K562 (cell line): ENCODE data around the gene MGAM2. TPM values are rescaled to one million over a fixed set of nuclear protein-coding genes. Genes with fewer than 3 reads are reported as not detected.

Experiments
- ATAC-seq: fragments of 200-7000 bp; cut with Tn5 transposase; 3 replicates; pipeline ENCODE4 v1.9.1; 2020; ENCODE audit warnings: moderate library complexity
- BruUV-seq: library from RNA; stranded (reverse); fragments of 400-500 nt; replicated peaks from 2 replicates; lab custom pipeline; 2021; lab: Mats Ljungman, UMichigan
- CTCF ChIA-PET: fragments of 300-600 bp; formaldehyde crosslinking; extraction: SDS; loops from one replicate; lab custom pipeline; 2021; ENCODE audit warnings: low intra/inter-chr PET ratio; lab: Yijun Ruan, JAX
- POLR2A ChIA-PET: fragments of 300-600, 350-650 bp; sonication (Branson Sonifier 250); formaldehyde crosslinking; extraction: SDS; loops from one replicate; lab custom pipeline; 2021; ENCODE audit warnings: antibody characterized with exemption, inconsistent platforms; lab: Yijun Ruan, JAX
- DNase-seq, 4 experiments: peaks; one replicate each; pipeline versions ENCODE4 v3.0.0 to v3.0.0-alpha.2; 2011 to 2018; ENCODE audit warnings: low spot score in 3 of 4, mixed read lengths in 3 of 4; ENCODE audit errors: extremely low read depth in 1 of 4
- FAIRE-seq: peaks from 2 replicates; lab custom pipeline; 2011; peaks lifted over from hg19 to GRCh38; lab: Jason Lieb, UNC
- H2AFZ ChIP-seq: 2 replicates; pipeline ENCODE4 v1.6.0; 2011; ENCODE audit warnings: low read depth, low read length, control low read depth, inconsistent platforms
- H3K27ac ChIP-seq: fragments of 200-600 bp; 3 replicates; pipeline ENCODE4 v1.8.0; 2011; ENCODE audit warnings: low read depth, mild to moderate bottlenecking, control low read depth, inconsistent platforms, low read length, moderate library complexity, mixed read lengths; ENCODE audit errors: extremely low read depth
- H3K27me3 ChIP-seq, 2 experiments: fragments of 300-600 bp in 1 of 2; 2 replicates in 1 of 2; 3 replicates in 1 of 2; pipeline versions ENCODE4 v1.6.0 to v1.8.0; 2011; ENCODE audit warnings: inconsistent platforms in 2 of 2, low read length in 2 of 2, mild to moderate bottlenecking in 1 of 2, mixed read lengths in 1 of 2, moderate library complexity in 1 of 2; ENCODE audit not compliant: control insufficient read depth in 2 of 2, insufficient read depth in 2 of 2
- H3K36me3 ChIP-seq: fragments of 300-600 bp; 3 replicates; pipeline ENCODE4 v1.8.0; 2011; ENCODE audit warnings: mild to moderate bottlenecking, low read length, inconsistent platforms; ENCODE audit not compliant: control insufficient read depth, insufficient read depth
- H3K4me1 ChIP-seq, 2 experiments: fragments of 200-600 bp in 1 of 2; replicated peaks in 1 of 2; 2 replicates in 1 of 2; 3 replicates in 1 of 2; pipeline versions ENCODE4 v1.5.1 to v1.8.0; 2011; ENCODE audit warnings: inconsistent platforms in 2 of 2, low read length in 2 of 2, mild to moderate bottlenecking in 1 of 2, mixed read lengths in 1 of 2, moderate library complexity in 1 of 2; ENCODE audit not compliant: control insufficient read depth in 2 of 2, insufficient read depth in 2 of 2
- H3K4me2 ChIP-seq: 2 replicates; pipeline ENCODE4 v1.6.1; 2011; ENCODE audit warnings: low read length, control low read depth, inconsistent platforms, mixed read lengths; ENCODE audit not compliant: insufficient read depth
- H3K4me3 ChIP-seq: fragments of 200-600 bp; sonication (generic), shearing (Covaris generic); 2 replicates; pipeline ENCODE4 v1.5.1; 2016; ENCODE audit warnings: control low read depth, inconsistent platforms
- H3K79me2 ChIP-seq: fragments of 200-600 bp; 3 replicates; pipeline ENCODE4 v1.8.0; 2011; ENCODE audit warnings: low read length, inconsistent platforms; ENCODE audit not compliant: control insufficient read depth, insufficient read depth
- H3K9ac ChIP-seq, 2 experiments: 2 replicates each; pipeline versions ENCODE4 v1.6.0 to v1.6.1; 2011; ENCODE audit warnings: low read depth in 2 of 2, low read length in 2 of 2, control low read depth in 1 of 2, inconsistent platforms in 1 of 2, mild to moderate bottlenecking in 1 of 2, mixed read lengths in 1 of 2; ENCODE audit not compliant: insufficient read depth in 1 of 2
- H3K9me1 ChIP-seq: one replicate; pipeline ENCODE4 v1.6.0; 2011; ENCODE audit warnings: inconsistent platforms, mild to moderate bottlenecking, low read length, moderate library complexity; ENCODE audit not compliant: control insufficient read depth, insufficient read depth
- H3K9me3 ChIP-seq: replicated peaks from 2 replicates; pipeline ENCODE4 v1.5.1; 2011; ENCODE audit warnings: low read depth, low read length, inconsistent platforms; ENCODE audit not compliant: control insufficient read depth, insufficient read depth
- H4K20me1 ChIP-seq: replicated peaks from 2 replicates; pipeline ENCODE4 v1.6.1; 2011; ENCODE audit warnings: low read length, inconsistent platforms, mixed read lengths; ENCODE audit not compliant: control insufficient read depth, insufficient read depth
- ARID2 ChIP-seq: fragments of 450-650 bp; IDR thresholded peaks from 2 replicates; pipeline ENCODE4 v1.6.1; 2017; ENCODE audit warnings: antibody characterized with exemption, mild to moderate bottlenecking
- ASH1L ChIP-seq: fragments of 450-650 bp; IDR thresholded peaks from 2 replicates; pipeline ENCODE4 v1.6.1; 2018; ENCODE audit warnings: borderline replicate concordance, mild to moderate bottlenecking, low read depth; ENCODE audit not compliant: partially characterized antibody
- ELF1 ChIP-seq: fragments of 200-800 bp; sonication (Bioruptor generic); IDR thresholded peaks from 2 replicates; pipeline ENCODE4 v1.6.1; 2016; ENCODE audit warnings: missing genetic modification characterization, missing compliant biosample characterization
- HDAC2 ChIP-seq: fragments of 450-650 bp; IDR thresholded peaks from 2 replicates; pipeline ENCODE4 v1.6.1; 2016; ENCODE audit warnings: mild to moderate bottlenecking
- NCOA6 ChIP-seq: fragments of 450-650 bp; IDR thresholded peaks from 2 replicates; pipeline ENCODE4 v1.6.1; 2017; ENCODE audit warnings: mild to moderate bottlenecking
- RAD51 ChIP-seq: fragments of 450-650 bp; IDR thresholded peaks from 2 replicates; pipeline ENCODE4 v1.7.1; 2016; ENCODE audit warnings: low read depth, mild to moderate bottlenecking, borderline replicate concordance
- SMC3 ChIP-seq: conservative IDR thresholded peaks from 2 replicates; pipeline ENCODE4 v1.6.1; 2011; ENCODE audit warnings: low read depth, low read length, improper control_type of control experiment; ENCODE audit not compliant: insufficient read depth
- ZBTB17 ChIP-seq: fragments of 450-650 bp; formaldehyde crosslinking; IDR thresholded peaks from 2 replicates; pipeline ENCODE4 v1.4.0; 2020; ENCODE audit warnings: mild to moderate bottlenecking
- WGBS: fragments of 100-300 bp; shearing (Covaris generic); methylation state at CpG from one replicate; pipeline ENCODE4 v1.1.6; 2016; ENCODE audit warnings: low coverage, mixed read lengths; ENCODE audit not compliant: insufficient coverage; ENCODE audit errors: missing lambda C conversion rate; 5-methylcytosine and 5-hydroxymethylcytosine counted together
- in situ Hi-C: fragments of 300-500 bp; cut with MboI; formaldehyde crosslinking; loops from 4 replicates; pipeline ENCODE4 v1.15.0; 2018; ENCODE audit warnings: inconsistent platforms, mixed read lengths
- intact Hi-C: fragments of 100-400 bp; cut with micrococcal nuclease; formaldehyde crosslinking; loops from 2 replicates; pipeline ENCODE4 v1.14.2; 2022
- polyA plus RNA-seq, 8 experiments: library from polyadenylated mRNA; depleted of rRNA in 4 of 8; stranded (reverse) in 5 of 8; unstranded in 3 of 8; fragments of >200 nt; fragmentation: Nextera tagmentation in 2 of 8; fragmentation: Illumina TruSeq in 1 of 8; extraction: Ambion mirVana in 2 of 8; extraction: Trizol in 1 of 8; gene quantifications; 2 replicates each; pipeline versions ENCODE4 v1.2.1 to v1.2.3, GENCODE V29; 2011 to 2014; ENCODE audit warnings: inconsistent platforms in 1 of 8, missing spikeins in 1 of 8
- total RNA-seq, 7 experiments: library from RNA; depleted of rRNA in 6 of 7; stranded (reverse); fragments of >200 nt in 6 of 7; fragmentation: Illumina TruSeq in 2 of 7; extraction: Trizol in 2 of 7; gene quantifications; 2 replicates each; pipeline versions ENCODE4 v1.2.1 to v1.2.3, GENCODE V29; 2011 to 2021; ENCODE audit warnings: low replicate concordance in 1 of 7
- TF ChIP-seq, protein P1 (sequence below): fragments of 450-650 bp; IDR thresholded peaks from 2 replicates; pipeline ENCODE4 v1.6.1; 2016
- TF ChIP-seq, protein P2 (sequence below): fragments of 250-450 bp; sonication (Bioruptor Pico); IDR thresholded peaks from 2 replicates; pipeline ENCODE4 v1.5.0; 2020; ENCODE audit warnings: mild to moderate bottlenecking, borderline replicate concordance
- TF ChIP-seq, protein P3 (sequence below): sonication (generic); formaldehyde crosslinking; IDR thresholded peaks from 2 replicates; pipeline ENCODE4 v1.8.0; 2022; ENCODE audit warnings: mild to moderate bottlenecking, missing genetic modification reagents

Gene MGAM2
- total and polyA plus RNA-seq, 9 of the 15 experiments (the other 6 are each of a cell fraction or from before 2014, with no cell fraction given), result 0.03 TPM; not detected in 8

DNA sequence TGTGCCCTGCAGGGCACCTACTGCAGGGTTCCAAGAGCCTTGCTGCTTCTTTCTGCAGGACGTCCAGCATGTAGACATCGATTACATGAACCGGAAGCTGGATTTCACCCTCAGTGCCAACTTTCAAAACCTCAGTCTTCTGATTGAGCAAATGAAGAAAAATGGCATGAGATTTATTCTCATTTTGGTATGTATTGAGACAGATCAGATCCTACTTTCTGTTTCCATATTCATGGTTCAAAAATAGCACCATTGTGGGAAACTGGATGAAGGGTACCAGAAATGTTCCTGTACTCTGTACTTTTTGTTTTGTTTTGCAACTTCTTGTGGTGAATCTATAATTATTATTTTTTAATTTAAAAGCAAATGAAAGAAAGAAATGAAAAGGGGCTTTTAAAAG lies 64.1 kb downstream of the MGAM2 start:
- Histone ChIP-seq H3K79me2 (no peaks in the 10 kb centered on the region), H3K4me3 (no peak overlapping the region), H3K36me3 (no peaks in the 10 kb centered on the region), H4K20me1 (no peaks in the 10 kb centered on the region), H3K9me1 (no peaks in the 10 kb centered on the region), H3K4me2 (no peak overlapping the region), H3K27ac (no peak overlapping the region), H2AFZ (no peak overlapping the region), H3K4me1 (no peaks in the 10 kb centered on the region), H3K9ac (no peak overlapping the region), H3K27me3 (no peaks in the 10 kb centered on the region), H3K9me3 (no peaks in the 10 kb centered on the region)
- DNase-seq (no peak), FAIRE-seq (no peak), ATAC-seq (no peak)
- WGBS, result 4% methylated on average over 3 of the region's 3 CpGs
- ChIA-PET POLR2A (no interaction called here), CTCF (no interaction called here)
- no TSS peak for BruUV-seq
- intact Hi-C loops, result no loop called here
- in situ Hi-C loops, result no loop called here
- TF ChIP-seq, protein P1, sequence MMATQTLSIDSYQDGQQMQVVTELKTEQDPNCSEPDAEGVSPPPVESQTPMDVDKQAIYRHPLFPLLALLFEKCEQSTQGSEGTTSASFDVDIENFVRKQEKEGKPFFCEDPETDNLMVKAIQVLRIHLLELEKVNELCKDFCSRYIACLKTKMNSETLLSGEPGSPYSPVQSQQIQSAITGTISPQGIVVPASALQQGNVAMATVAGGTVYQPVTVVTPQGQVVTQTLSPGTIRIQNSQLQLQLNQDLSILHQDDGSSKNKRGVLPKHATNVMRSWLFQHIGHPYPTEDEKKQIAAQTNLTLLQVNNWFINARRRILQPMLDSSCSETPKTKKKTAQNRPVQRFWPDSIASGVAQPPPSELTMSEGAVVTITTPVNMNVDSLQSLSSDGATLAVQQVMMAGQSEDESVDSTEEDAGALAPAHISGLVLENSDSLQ, result no peak
- TF ChIP-seq ASH1L (no peak), SMC3 (no peak), ZBTB17 (CRISPR knock-in tag) (no peak), RAD51 (no peak), NCOA6 (no peak), HDAC2 (no peak), ARID2 (no peak), ELF1 (no peak)
- TF ChIP-seq, protein P2, sequence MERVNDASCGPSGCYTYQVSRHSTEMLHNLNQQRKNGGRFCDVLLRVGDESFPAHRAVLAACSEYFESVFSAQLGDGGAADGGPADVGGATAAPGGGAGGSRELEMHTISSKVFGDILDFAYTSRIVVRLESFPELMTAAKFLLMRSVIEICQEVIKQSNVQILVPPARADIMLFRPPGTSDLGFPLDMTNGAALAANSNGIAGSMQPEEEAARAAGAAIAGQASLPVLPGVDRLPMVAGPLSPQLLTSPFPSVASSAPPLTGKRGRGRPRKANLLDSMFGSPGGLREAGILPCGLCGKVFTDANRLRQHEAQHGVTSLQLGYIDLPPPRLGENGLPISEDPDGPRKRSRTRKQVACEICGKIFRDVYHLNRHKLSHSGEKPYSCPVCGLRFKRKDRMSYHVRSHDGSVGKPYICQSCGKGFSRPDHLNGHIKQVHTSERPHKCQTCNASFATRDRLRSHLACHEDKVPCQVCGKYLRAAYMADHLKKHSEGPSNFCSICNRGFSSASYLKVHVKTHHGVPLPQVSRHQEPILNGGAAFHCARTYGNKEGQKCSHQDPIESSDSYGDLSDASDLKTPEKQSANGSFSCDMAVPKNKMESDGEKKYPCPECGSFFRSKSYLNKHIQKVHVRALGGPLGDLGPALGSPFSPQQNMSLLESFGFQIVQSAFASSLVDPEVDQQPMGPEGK (CRISPR knock-in tag), result no peak
- TF ChIP-seq, protein P3, sequence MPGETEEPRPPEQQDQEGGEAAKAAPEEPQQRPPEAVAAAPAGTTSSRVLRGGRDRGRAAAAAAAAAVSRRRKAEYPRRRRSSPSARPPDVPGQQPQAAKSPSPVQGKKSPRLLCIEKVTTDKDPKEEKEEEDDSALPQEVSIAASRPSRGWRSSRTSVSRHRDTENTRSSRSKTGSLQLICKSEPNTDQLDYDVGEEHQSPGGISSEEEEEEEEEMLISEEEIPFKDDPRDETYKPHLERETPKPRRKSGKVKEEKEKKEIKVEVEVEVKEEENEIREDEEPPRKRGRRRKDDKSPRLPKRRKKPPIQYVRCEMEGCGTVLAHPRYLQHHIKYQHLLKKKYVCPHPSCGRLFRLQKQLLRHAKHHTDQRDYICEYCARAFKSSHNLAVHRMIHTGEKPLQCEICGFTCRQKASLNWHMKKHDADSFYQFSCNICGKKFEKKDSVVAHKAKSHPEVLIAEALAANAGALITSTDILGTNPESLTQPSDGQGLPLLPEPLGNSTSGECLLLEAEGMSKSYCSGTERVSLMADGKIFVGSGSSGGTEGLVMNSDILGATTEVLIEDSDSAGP (CRISPR knock-in tag), result no peak
